ENCODE results near the gene IQGAP2.
A peak's percentile ranks its signal among the peaks of the same experiment; 100 is the strongest.

Gene IQGAP2

GRCh38 chr5:76715736-76716455 is 312.8 kb downstream of the IQGAP2 start, which contains the start of gene F2R:
TSS of gene F2R (plus strand) at chr5:76716126. CDS start at chr5:76716308, 182 bp downstream.
- peak within 1 kb of the TSS; percentile 53 for H3K4me2 ChIP-seq (ENCODE audit: low read depth, low read length, poor library complexity, severe bottlenecking)
- H2AFZ ChIP-seq (ENCODE audit: low read depth, low read length, severe bottlenecking) = peak within 1 kb of the TSS; percentile 38
- H3K27me3 ChIP-seq (ENCODE audit: low read length) = no peaks in the 10 kb centered on the region
- H3K9me2 ChIP-seq (replicated peaks; ENCODE audit: insufficient read depth, low read length) = no peaks in the 10 kb centered on the region
- peak within 1 kb of the TSS; percentile 50 for H3K4me3 ChIP-seq (ENCODE audit: insufficient read depth, low read length, poor library complexity, severe bottlenecking)
- H3F3A ChIP-seq (ENCODE audit: insufficient read depth) = no peaks in the 10 kb centered on the region
- H3K9me3 ChIP-seq (ENCODE audit: insufficient read depth, low read length) = no peaks in the 10 kb centered on the region
- H3K27ac ChIP-seq (ENCODE audit: low read depth, low read length) = no peak within 1 kb of the TSS
- peak within 1 kb of the TSS; percentile 33 for H3K9ac ChIP-seq (ENCODE audit: low read length)
- no peaks in the 10 kb centered on the region for H3K36me3 ChIP-seq (ENCODE audit: low read length)
- H4K20me1 ChIP-seq (ENCODE audit: low read depth, low read length) = no peaks in the 10 kb centered on the region
- TF ChIP-seq EZH2phosphoT487 (conservative IDR thresholded peaks at IDR 0.05; ENCODE audit: low read length) = no peak
- TF ChIP-seq CTCF (IDR thresholded peaks at IDR 0.05; ENCODE audit: insufficient read depth, low read length, poor library complexity, severe bottlenecking) = peak; percentile 44
- no peaks in the 10 kb centered on the region for H3K79me2 ChIP-seq (ENCODE audit: insufficient read depth, low read length)

GRCh38 chr5:76716456-76717157 is 313.5 kb downstream of the IQGAP2 start:
- Histone ChIP-seq H3K27me3 (ENCODE audit: low read length) (no peaks in the 10 kb centered on the region), H4K20me1 (ENCODE audit: low read depth, low read length) (no peaks in the 10 kb centered on the region), H3F3A (ENCODE audit: insufficient read depth) (no peaks in the 10 kb centered on the region), H2AFZ (ENCODE audit: low read depth, low read length, severe bottlenecking) (peak overlapping the region; percentile 38), H3K4me2 (ENCODE audit: low read depth, low read length, poor library complexity, severe bottlenecking) (peak overlapping the region; percentile 53), H3K79me2 (ENCODE audit: insufficient read depth, low read length) (no peaks in the 10 kb centered on the region), H3K4me3 (ENCODE audit: insufficient read depth, low read length, poor library complexity, severe bottlenecking) (peak overlapping the region; percentile 50), H3K9me3 (ENCODE audit: insufficient read depth, low read length) (no peaks in the 10 kb centered on the region), H3K9ac (ENCODE audit: low read length) (peak overlapping the region; percentile 33), H3K36me3 (ENCODE audit: low read length) (no peaks in the 10 kb centered on the region), H3K27ac (ENCODE audit: low read depth, low read length) (no peak overlapping the region), H3K9me2 (replicated peaks; ENCODE audit: insufficient read depth, low read length) (no peaks in the 10 kb centered on the region)
- TF ChIP-seq EZH2phosphoT487 (conservative IDR thresholded peaks at IDR 0.05; ENCODE audit: low read length) = no peak
- no peak for TF ChIP-seq CTCF (IDR thresholded peaks at IDR 0.05; ENCODE audit: insufficient read depth, low read length, poor library complexity, severe bottlenecking)

- H3F3A ChIP-seq (ENCODE audit: insufficient read depth) = no peaks in the 10 kb centered on the region
- no peak overlapping the region for H2AFZ ChIP-seq (ENCODE audit: low read depth, low read length, severe bottlenecking)
- H3K9me2 ChIP-seq (replicated peaks; ENCODE audit: insufficient read depth, low read length) = no peaks in the 10 kb centered on the region
- no peaks in the 10 kb centered on the region for H3K79me2 ChIP-seq (ENCODE audit: insufficient read depth, low read length)
- H3K27ac ChIP-seq (ENCODE audit: low read depth, low read length) = no peak overlapping the region
- no peak overlapping the region for H3K9ac ChIP-seq (ENCODE audit: low read length)
- H3K36me3 ChIP-seq (ENCODE audit: low read length) = no peaks in the 10 kb centered on the region
- H4K20me1 ChIP-seq (ENCODE audit: low read depth, low read length) = no peaks in the 10 kb centered on the region
- no peak overlapping the region for H3K4me2 ChIP-seq (ENCODE audit: low read depth, low read length, poor library complexity, severe bottlenecking)
- no peak overlapping the region for H3K4me3 ChIP-seq (ENCODE audit: insufficient read depth, low read length, poor library complexity, severe bottlenecking)
- H3K9me3 ChIP-seq (ENCODE audit: insufficient read depth, low read length) = no peaks in the 10 kb centered on the region
- H3K27me3 ChIP-seq (ENCODE audit: low read length) = no peaks in the 10 kb centered on the region
- TF ChIP-seq EZH2phosphoT487 (conservative IDR thresholded peaks at IDR 0.05; ENCODE audit: low read length) = no peak
- TF ChIP-seq CTCF (IDR thresholded peaks at IDR 0.05; ENCODE audit: insufficient read depth, low read length, poor library complexity, severe bottlenecking) = no peak
Measured at GRCh38 chr5:76717222-76718083, 314.4 kb downstream of the IQGAP2 start.

Data from SU-DHL-6 (cell line).